ENCODE measurements around the gene ZFAND3. TPM values are rescaled to one million over a fixed set of nuclear protein-coding genes. Genes with fewer than 3 reads are reported as not detected.

The ZFAND3 gene
- total RNA-seq, 2 experiments from 2014 or later, result 34.4 to 37.0 TPM

- H3K27me3 ChIP-seq (ENCODE audit: control insufficient read depth in 1 of 2, insufficient read depth in 2 of 2, low read length in 2 of 2), result no peaks in the 10 kb centered on the region
- POLR2A ChIA-PET, result no interaction called here
- ATAC-seq (ENCODE audit: poor library complexity), result no peak
- H3K36me3 ChIP-seq (ENCODE audit: insufficient read depth, low read length), result peaks cover 24% of the 10 kb centered on the region
- H3K4me1 Mint-ChIP-seq (ENCODE audit: low read depth), result peaks cover 5% of the 10 kb centered on the region
- no peak for TF ChIP-seq CTCF (IDR thresholded peaks at IDR 0.05)
- H3K27ac ChIP-seq (ENCODE audit: low read depth in 1 of 2, low read length in 2 of 2), result no peak overlapping the region
- H3K27ac Mint-ChIP-seq, result no peak overlapping the region
- DNase-seq, result no peak
- no peak overlapping the region for H3K4me3 Mint-ChIP-seq
- no peaks in the 10 kb centered on the region for H3K27me3 Mint-ChIP-seq
- CTCF ChIA-PET, result no interaction called here
- no peaks in the 10 kb centered on the region for H3K4me1 ChIP-seq (ENCODE audit: insufficient read depth, low read length)
- intact Hi-C loops (cut with DNase I, micrococcal nuclease), result no loop called here
- H3K9me3 ChIP-seq (ENCODE audit: control insufficient read depth in 1 of 2, insufficient read depth in 1 of 2, low read length in 2 of 2), result no peaks in the 10 kb centered on the region
- H3K36me3 Mint-ChIP-seq (ENCODE audit: low read depth), result peaks cover 42% of the 10 kb centered on the region
- no peaks in the 10 kb centered on the region for H3K9me3 Mint-ChIP-seq
- no peak overlapping the region for H3K4me3 ChIP-seq (ENCODE audit: low read length)
Observed at GRCh38 chr6:38151580-38152500, 332.3 kb downstream of the ZFAND3 start.

GRCh38 chr6:38152620-38153019 is 333.1 kb downstream of the ZFAND3 start:
- peaks cover 5% of the 10 kb centered on the region for H3K4me1 Mint-ChIP-seq (ENCODE audit: low read depth)
- Histone ChIP-seq H3K27ac (ENCODE audit: low read depth in 1 of 2, low read length in 2 of 2) (no peak overlapping the region), H3K9me3 (ENCODE audit: control insufficient read depth in 1 of 2, insufficient read depth in 1 of 2, low read length in 2 of 2) (no peaks in the 10 kb centered on the region), H3K36me3 (ENCODE audit: insufficient read depth, low read length) (peaks cover 23% of the 10 kb centered on the region), H3K4me3 (ENCODE audit: low read length) (no peak overlapping the region), H3K27me3 (ENCODE audit: control insufficient read depth in 1 of 2, insufficient read depth in 2 of 2, low read length in 2 of 2) (no peaks in the 10 kb centered on the region), H3K4me1 (ENCODE audit: insufficient read depth, low read length) (no peaks in the 10 kb centered on the region)
- H3K4me3 Mint-ChIP-seq, result no peak overlapping the region
- ChIA-PET CTCF (no interaction called here), POLR2A (no interaction called here)
- peaks cover 34% of the 10 kb centered on the region for H3K36me3 Mint-ChIP-seq (ENCODE audit: low read depth)
- intact Hi-C loops (cut with DNase I, micrococcal nuclease), result no loop called here
- DNase-seq (no peak), ATAC-seq (ENCODE audit: poor library complexity) (no peak)
- no peak for TF ChIP-seq CTCF (IDR thresholded peaks at IDR 0.05)
- no peaks in the 10 kb centered on the region for H3K9me3 Mint-ChIP-seq
- H3K27ac Mint-ChIP-seq, result no peak overlapping the region
- H3K27me3 Mint-ChIP-seq, result no peaks in the 10 kb centered on the region

- Histone ChIP-seq H3K9me3 (ENCODE audit: control insufficient read depth in 1 of 2, insufficient read depth in 1 of 2, low read length in 2 of 2) (peaks cover 0 to 3% of the 10 kb centered on the region in 2 experiments), H3K27ac (ENCODE audit: low read depth in 1 of 2, low read length in 2 of 2) (no peak overlapping the region), H3K4me3 (ENCODE audit: low read length) (no peak overlapping the region), H3K4me1 (ENCODE audit: insufficient read depth, low read length) (no peaks in the 10 kb centered on the region), H3K27me3 (ENCODE audit: control insufficient read depth in 1 of 2, insufficient read depth in 2 of 2, low read length in 2 of 2) (no peaks in the 10 kb centered on the region), H3K36me3 (ENCODE audit: insufficient read depth, low read length) (peaks cover 18% of the 10 kb centered on the region)
- no peaks in the 10 kb centered on the region for H3K4me1 Mint-ChIP-seq (ENCODE audit: low read depth)
- POLR2A ChIA-PET, result no interaction called here
- DNase-seq, result no peak
- no peaks in the 10 kb centered on the region for H3K27me3 Mint-ChIP-seq
- H3K27ac Mint-ChIP-seq, result no peak overlapping the region
- no peak for TF ChIP-seq CTCF (IDR thresholded peaks at IDR 0.05)
- H3K4me3 Mint-ChIP-seq, result no peak overlapping the region
- ATAC-seq (ENCODE audit: poor library complexity), result no peak
- H3K9me3 Mint-ChIP-seq, result no peaks in the 10 kb centered on the region
- CTCF ChIA-PET, result no interaction called here
- intact Hi-C loops (cut with DNase I, micrococcal nuclease), result no loop called here
- peaks cover 30% of the 10 kb centered on the region for H3K36me3 Mint-ChIP-seq (ENCODE audit: low read depth)
Observed at GRCh38 chr6:38153076-38153797, 333.7 kb downstream of the ZFAND3 start.
